Activated CD4-positive, alpha-beta T cell treated with anti-CD3 and anti-CD28 coated beads, Interleukin-2, Interleukin-4, amounts not matched to agents 100 ng/mL and 50 ng/mL, durations not matched to agents 16 hours and 8 hours (primary cell): ENCODE results near the gene RPP14.
"Not testable (repeated sequence)": the region's sequence is repeated elsewhere in the genome, so short reads cannot be mapped to it uniquely, and the experiment has no call there.

Experiments used
- DNase-seq: peaks from one replicate; pipeline ENCODE4 v3.0.0-alpha.2; 2020; ENCODE audit warnings: low spot score

The RPP14 gene

DNA sequence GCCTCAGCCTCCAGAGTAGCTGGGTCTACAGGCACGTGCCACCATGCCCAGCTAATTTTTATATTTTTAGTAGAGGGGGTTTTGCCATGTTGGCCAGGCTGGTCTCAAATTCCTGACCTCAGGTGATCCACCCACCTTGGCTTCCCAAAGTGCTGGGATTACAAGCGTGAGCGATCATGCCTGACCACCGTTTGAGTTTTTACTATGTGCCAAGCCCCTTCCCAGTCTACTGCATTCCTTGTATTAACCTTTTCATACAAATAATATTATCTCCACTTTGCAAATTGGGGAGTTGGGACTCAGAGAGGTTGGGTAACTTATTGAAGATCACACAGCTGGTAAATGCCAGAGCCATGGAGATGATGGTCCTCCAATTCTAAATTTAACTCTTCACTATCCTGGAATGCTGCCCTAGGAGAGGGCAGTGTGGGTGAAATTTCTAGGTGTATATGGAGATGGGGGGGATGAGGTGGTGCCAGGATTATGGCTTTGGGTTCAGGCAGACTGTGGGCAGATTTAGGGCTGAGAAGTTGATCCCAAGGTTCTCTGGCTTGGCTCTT, 25.6 kb downstream of the RPP14 start:
- DNase-seq: no peak

GRCh38 chr3:58332575-58333188, 26.6 kb downstream of the RPP14 start, which contains the start of gene PXK:
TSS of gene PXK (plus strand) at chr3:58332892. CDS start at chr3:58332989, 97 bp downstream.
- peak; percentile 79 for DNase-seq

GRCh38 chr3:58333206-58334012, 27.4 kb downstream of the RPP14 start:
- peak; percentile 38 for DNase-seq

GRCh38 chr3:58334013-58334321, 27.9 kb downstream of the RPP14 start:
- DNase-seq: no peak

DNA sequence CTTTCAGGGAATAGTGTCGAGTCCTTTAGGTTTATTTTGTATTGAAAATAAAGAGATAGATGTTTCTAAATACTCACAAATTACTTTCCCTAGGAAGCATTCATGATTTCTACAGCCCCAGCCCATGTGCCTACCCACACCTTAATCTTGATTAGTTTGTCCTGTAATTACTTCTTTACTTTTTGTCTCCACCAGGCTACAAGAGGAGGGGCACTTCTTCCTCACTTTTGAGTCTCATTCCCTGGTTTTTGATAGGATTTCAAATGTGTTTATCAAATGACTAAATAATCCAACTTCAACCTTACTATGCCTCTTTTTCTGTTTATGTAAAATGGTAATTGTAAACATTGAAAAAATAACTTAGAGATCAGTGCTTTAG, 28.4 kb downstream of the RPP14 start:
- DNase-seq: no peak

DNA sequence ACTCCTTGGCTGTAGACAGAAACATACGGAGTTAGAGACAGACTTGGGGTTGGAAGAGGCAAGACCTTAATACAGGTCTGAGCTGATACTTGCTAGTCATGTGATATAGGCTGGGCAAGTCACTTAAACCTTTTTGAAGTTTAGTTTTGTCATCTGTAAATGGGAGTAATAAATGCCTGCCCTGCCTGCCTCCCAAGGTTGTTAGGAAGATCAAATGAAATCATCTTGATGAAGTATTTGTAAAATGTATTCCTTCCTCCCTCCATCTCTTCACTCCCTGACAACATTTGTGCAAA, 29.6 kb downstream of the RPP14 start:
- no peak for DNase-seq

- no peak for DNase-seq
These were observed 30.3 kb downstream of the RPP14 start for GRCh38 chr3:58336135-58336882.

- no peak for DNase-seq
These were observed 31.1 kb downstream of the RPP14 start for GRCh38 chr3:58337190-58337589.

DNA sequence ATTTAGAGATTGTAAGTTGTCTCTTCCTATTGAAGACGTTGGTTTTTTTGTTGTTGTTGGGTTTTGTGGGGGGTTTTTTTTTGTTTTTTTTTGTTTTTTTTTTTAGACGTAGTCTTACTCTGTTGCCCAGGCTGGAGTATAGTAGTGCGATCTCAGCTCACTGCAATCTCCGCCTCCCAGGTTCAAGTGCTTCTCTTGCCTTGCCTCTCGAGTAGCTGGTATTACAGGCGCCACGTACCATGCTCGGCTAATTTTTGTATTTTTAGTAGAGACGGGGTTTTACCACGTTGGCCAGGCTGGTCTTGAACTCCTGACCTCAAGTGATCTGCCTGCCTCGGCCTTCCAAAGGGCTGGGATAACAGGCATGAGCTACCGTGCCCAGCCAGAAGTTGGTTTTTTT, 33.1 kb downstream of the RPP14 start:
- not testable (repeated sequence) for DNase-seq

- DNase-seq: no peak
These were observed 34.7 kb downstream of the RPP14 start for GRCh38 chr3:58340594-58341244.

- DNase-seq: no peak
These were observed 35.3 kb downstream of the RPP14 start for GRCh38 chr3:58341376-58341775.

- DNase-seq: no peak
These were observed 36.6 kb downstream of the RPP14 start for GRCh38 chr3:58342676-58343075.

DNA sequence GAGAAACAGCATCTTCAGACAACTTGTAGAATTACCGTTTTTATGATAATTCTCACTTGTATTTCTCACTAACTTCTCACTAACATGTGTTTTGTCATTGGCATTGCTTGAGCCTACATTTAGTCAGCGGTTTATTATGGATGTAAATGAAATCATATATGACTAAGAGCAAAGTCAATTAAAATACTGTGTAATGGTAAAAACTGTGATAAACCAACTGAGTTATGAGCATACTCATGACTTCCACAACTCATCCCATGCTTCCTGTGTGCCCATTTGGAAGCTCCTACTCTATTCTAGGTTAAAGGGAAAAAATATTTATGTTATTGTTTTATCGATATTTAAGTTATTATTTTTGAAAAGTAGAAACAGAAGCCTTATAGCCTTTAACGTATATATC, 39.4 kb downstream of the RPP14 start:
- no peak for DNase-seq

- peak; percentile 46 for DNase-seq
These were observed 40.3 kb downstream of the RPP14 start for GRCh38 chr3:58346368-58346767.

DNA sequence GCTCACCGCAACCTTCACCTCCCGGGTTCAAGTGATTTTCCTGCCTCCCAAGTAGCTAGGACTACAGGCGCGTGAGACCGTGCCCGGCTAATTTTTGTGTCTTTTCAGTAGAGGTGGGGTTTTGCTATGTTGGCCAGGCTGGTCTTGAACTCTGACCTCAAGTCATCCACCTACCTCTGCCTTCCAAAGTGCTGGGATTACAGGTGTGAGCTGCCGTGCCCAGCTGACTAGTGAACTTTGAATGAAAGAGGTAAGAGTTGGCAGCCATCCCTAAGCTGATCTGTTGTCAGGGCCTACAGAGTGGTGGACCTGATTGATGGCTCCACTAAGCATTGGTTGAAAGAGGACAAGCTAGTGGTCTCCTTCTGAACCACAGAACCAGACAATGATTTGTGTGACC, 41.9 kb downstream of the RPP14 start:
- no peak for DNase-seq

DNA sequence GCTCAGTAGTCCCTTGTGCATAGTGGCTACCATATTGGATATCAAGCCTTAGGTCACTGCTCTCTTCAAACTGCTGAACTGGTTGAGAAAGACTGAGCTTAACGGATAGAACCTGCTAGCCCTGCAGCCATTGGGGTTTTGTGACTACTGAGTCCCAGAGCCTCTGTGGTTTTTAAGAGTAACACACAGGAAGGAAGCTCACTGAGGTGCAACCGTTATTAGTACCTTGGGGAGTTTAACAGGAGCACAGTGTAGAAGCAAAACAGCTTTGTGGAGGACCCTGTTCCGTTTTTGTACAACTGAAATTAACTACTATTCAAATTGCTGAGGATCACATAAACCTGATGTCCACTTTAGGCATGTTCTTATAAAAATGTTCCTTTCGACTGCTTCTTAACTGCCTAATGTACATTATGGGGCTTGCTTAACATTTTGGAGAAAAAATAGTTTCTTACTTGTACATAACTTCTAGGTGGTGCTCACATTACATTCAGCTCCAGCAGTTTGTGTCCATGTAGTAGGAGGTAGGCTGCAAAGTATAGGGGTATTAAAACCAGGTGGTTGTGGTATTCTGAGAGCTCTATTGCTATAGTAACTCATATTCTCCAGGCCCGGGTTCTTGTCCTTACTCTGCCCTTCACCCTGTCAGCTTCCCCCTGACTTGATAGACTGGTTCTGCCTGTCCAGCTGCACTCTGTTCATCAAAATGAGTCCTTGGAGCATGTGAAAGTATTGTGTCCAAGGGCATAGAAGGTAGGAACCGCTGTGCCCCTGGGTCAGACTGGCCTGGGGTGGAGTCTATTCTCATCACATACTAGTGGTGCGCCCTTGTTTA, 44.0 kb downstream of the RPP14 start:
- peak; percentile 79 for DNase-seq

DNA sequence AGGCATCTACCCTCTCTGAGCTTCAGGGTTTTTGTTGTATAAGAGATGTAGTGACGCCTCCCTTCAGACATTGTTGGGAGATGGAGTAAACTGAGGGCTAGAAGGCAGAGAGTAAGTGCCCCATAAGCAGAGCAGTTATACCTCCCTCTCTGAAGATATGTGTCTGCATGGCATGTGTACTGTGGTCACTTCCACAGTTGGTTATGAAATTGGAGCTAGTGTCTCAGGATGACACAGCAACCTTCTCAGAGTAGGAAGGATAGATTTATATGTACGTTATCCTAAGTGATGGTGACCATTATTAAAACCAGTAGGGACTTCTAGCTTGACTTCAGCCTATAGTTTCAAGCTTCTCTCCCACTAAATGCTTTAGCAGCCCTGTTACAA, 44.6 kb downstream of the RPP14 start:
- DNase-seq: peak; percentile 48

DNA sequence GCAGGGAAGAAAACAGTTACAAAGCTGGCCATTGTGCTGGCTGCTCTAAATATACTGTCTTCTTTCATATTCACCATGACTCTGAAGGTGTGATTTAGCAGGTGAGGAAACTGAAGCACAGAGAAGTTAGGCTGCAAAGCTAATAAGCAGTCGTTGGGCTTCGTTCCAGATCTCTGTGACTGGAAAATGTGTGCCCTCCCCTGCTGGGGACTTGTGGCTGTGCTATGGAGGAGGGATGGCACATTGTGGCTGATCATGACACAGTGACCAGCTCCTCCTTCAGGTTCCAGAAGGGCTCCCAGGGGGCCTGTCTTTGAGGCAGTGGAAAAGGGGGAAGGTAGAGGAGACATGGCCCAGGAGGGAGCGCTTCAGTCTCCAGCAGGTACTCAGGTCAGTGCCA, 45.9 kb downstream of the RPP14 start:
- DNase-seq: no peak

DNA sequence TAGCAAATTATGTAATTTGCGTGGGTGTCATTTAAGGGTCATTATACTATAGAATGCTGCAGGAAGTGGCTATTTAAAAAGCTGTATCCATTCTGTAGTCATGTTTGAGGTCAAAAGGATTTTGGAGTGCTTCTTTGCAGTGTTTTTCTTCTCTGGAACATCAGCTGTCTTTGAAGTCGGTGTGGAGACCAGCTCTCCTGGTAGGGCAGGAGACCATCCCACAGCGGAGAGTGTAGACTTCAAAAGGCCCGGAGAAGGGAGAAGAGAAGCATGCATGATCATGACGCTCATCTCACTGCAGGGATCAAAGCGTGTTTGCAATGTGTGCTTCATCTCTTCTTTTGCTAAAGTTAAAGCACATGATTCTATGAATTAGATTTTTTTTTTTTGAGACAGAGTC, 46.6 kb downstream of the RPP14 start:
- no peak for DNase-seq

- peak; percentile 67 for DNase-seq
These were observed 47.9 kb downstream of the RPP14 start for GRCh38 chr3:58353722-58354553.

DNA sequence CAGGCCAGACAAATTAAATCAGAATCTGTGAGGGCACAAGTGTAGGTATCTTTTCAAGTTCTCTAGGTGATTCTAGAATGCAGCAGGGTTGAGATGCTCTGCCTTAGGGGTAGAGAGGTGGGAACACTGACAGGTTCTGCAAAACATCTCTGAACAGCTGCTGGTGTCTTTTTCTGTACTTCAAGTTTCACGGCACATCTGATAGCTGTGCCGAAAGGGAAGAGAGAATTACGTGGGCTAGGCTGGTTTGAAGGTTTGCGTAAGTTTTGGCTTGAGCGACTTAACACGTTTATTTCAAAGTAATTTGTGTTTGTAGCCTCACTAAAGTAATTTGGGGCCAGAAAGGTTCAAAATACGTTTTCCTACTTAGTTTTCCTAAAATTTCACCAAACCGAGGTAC, 49.1 kb downstream of the RPP14 start:
- DNase-seq: no peak
